ENCODE measurements around the gene NOTUM. TPM values are rescaled to one million over a fixed set of nuclear protein-coding genes. Genes with fewer than 3 reads are reported as not detected.

The NOTUM gene
- total and polyA plus RNA-seq, 9 of the 15 experiments (the other 6 are each of a cell fraction or from before 2014, with no cell fraction given): 0.03 to 14.0 (median 4.1) TPM

DNA sequence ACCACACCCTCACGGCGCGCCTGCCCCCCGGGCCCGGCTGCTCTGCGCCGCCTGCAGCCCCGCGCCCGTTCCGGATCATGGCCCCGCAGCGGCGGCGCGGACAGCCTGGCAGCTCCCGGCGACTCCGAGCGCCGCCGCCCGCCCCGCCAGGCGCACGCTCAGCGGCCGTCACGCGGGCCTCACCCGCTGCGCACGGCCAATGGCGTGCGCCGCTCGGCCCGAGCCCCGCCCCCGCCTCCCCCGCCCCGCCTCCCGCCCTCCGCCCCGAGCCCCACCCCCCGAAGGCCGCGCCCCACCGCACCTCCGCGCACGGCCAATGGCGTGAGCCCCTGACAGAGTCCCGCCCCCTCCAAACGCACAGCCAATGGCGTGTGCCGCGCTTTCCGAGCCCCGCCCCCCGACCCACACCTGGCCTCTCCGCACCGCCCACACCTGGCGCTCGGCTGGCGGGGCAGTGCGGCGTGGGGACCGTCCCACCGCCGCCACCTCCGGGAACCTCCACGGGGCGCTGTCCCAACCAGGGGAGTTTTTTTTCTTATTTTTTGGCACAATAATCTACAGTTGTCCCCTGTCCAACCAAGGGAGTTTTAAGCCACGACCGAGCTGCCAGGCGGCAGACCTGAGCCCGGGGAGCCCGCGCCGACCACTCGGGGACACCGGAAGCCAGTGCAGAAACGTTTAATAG, 49.6 kb downstream of the NOTUM start, which contains the start of gene PCYT2 (continued):
- peak; percentile 64; the same call in 1 of the 2 replicates for TF ChIP-seq BHLHE40 (IDR thresholded peaks at IDR 0.05; ENCODE audit: low read length)
- TF ChIP-seq, protein P1, sequence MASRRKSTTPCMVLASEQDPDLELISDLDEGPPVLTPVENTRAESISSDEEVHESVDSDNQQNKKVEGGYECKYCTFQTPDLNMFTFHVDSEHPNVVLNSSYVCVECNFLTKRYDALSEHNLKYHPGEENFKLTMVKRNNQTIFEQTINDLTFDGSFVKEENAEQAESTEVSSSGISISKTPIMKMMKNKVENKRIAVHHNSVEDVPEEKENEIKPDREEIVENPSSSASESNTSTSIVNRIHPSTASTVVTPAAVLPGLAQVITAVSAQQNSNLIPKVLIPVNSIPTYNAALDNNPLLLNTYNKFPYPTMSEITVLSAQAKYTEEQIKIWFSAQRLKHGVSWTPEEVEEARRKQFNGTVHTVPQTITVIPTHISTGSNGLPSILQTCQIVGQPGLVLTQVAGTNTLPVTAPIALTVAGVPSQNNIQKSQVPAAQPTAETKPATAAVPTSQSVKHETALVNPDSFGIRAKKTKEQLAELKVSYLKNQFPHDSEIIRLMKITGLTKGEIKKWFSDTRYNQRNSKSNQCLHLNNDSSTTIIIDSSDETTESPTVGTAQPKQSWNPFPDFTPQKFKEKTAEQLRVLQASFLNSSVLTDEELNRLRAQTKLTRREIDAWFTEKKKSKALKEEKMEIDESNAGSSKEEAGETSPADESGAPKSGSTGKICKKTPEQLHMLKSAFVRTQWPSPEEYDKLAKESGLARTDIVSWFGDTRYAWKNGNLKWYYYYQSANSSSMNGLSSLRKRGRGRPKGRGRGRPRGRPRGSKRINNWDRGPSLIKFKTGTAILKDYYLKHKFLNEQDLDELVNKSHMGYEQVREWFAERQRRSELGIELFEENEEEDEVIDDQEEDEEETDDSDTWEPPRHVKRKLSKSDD (conservative IDR thresholded peaks at IDR 0.05; ENCODE audit: low read length): no peak
- TF ChIP-seq, protein P2, sequence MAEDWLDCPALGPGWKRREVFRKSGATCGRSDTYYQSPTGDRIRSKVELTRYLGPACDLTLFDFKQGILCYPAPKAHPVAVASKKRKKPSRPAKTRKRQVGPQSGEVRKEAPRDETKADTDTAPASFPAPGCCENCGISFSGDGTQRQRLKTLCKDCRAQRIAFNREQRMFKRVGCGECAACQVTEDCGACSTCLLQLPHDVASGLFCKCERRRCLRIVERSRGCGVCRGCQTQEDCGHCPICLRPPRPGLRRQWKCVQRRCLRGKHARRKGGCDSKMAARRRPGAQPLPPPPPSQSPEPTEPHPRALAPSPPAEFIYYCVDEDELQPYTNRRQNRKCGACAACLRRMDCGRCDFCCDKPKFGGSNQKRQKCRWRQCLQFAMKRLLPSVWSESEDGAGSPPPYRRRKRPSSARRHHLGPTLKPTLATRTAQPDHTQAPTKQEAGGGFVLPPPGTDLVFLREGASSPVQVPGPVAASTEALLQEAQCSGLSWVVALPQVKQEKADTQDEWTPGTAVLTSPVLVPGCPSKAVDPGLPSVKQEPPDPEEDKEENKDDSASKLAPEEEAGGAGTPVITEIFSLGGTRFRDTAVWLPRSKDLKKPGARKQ (CRISPR knock-in tag; IDR thresholded peaks at IDR 0.05): no peak
- TF ChIP-seq NCOA4 (IDR thresholded peaks at IDR 0.05; ENCODE audit: partially characterized antibody): no peak
- TF ChIP-seq ATF7 (IDR thresholded peaks at IDR 0.05): no peak
- TF ChIP-seq CBX3 (IDR thresholded peaks at IDR 0.05; ENCODE audit: borderline replicate concordance in 1 of 2, low read length in 2 of 2): no peak
- 0 out of 2 replicates have a peak, but pooled peaks have one; percentile 36 for TF ChIP-seq FOXP1 (CRISPR knock-in tag; IDR thresholded peaks at IDR 0.05)
- TF ChIP-seq, protein P3, sequence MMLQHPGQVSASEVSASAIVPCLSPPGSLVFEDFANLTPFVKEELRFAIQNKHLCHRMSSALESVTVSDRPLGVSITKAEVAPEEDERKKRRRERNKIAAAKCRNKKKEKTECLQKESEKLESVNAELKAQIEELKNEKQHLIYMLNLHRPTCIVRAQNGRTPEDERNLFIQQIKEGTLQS (IDR thresholded peaks at IDR 0.05): no peak
- TF ChIP-seq, protein P3 (CRISPR knock-in tag; conservative IDR thresholded peaks at IDR 0.05): no peak
- TF ChIP-seq FOXJ2 (tag; IDR thresholded peaks at IDR 0.05): no peak
- no peak for TF ChIP-seq ZFPM2 (CRISPR knock-in tag; IDR thresholded peaks at IDR 0.05)
- peak; percentile 51; the same call in 1 of the 2 replicates for TF ChIP-seq ZBED1 (IDR thresholded peaks at IDR 0.05)
- no peak for TF ChIP-seq HDAC1 (IDR thresholded peaks at IDR 0.05)
- no peak for TF ChIP-seq MXI1 (IDR thresholded peaks at IDR 0.05; ENCODE audit: low read depth, low read length)
- TF ChIP-seq ZNF24 (IDR thresholded peaks at IDR 0.05): no peak
- peak; percentile 4 for TF ChIP-seq RBBP5 (IDR thresholded peaks at IDR 0.05; ENCODE audit: borderline replicate concordance, insufficient read depth, low read length, poor library complexity, severe bottlenecking)
- TF ChIP-seq, protein P4, sequence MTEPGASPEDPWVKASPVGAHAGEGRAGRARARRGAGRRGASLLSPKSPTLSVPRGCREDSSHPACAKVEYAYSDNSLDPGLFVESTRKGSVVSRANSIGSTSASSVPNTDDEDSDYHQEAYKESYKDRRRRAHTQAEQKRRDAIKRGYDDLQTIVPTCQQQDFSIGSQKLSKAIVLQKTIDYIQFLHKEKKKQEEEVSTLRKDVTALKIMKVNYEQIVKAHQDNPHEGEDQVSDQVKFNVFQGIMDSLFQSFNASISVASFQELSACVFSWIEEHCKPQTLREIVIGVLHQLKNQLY (CRISPR knock-in tag; conservative IDR thresholded peaks at IDR 0.05): no peak
- no peak for TF ChIP-seq KAT7 (CRISPR knock-in tag; IDR thresholded peaks at IDR 0.05; ENCODE audit: borderline replicate concordance)
- TF ChIP-seq POLR2B (IDR thresholded peaks at IDR 0.05; ENCODE audit: low read depth, partially characterized antibody): peak; percentile 41
- peak in 1 of 2 experiments; percentile 44; a peak in 1 of 4 replicates for TF ChIP-seq NONO (IDR thresholded peaks at IDR 0.05; ENCODE audit: low read depth in 2 of 2, low read length in 1 of 2)
- no peak for TF ChIP-seq GATAD2B (IDR thresholded peaks at IDR 0.05; ENCODE audit: borderline replicate concordance)
